ENCODE data around the gene LMTK3. TPM values are rescaled to one million over a fixed set of nuclear protein-coding genes. Genes with fewer than 3 reads are reported as not detected.
A peak's percentile ranks its signal among the peaks of the same experiment; 100 is the strongest.

LMTK3 gene
- total and polyA plus RNA-seq, 9 of the 15 experiments (the other 6 are each of a cell fraction or from before 2014, with no cell fraction given) = 0.35 to 12.3 (median 2.0) TPM; not detected in 2

DNA sequence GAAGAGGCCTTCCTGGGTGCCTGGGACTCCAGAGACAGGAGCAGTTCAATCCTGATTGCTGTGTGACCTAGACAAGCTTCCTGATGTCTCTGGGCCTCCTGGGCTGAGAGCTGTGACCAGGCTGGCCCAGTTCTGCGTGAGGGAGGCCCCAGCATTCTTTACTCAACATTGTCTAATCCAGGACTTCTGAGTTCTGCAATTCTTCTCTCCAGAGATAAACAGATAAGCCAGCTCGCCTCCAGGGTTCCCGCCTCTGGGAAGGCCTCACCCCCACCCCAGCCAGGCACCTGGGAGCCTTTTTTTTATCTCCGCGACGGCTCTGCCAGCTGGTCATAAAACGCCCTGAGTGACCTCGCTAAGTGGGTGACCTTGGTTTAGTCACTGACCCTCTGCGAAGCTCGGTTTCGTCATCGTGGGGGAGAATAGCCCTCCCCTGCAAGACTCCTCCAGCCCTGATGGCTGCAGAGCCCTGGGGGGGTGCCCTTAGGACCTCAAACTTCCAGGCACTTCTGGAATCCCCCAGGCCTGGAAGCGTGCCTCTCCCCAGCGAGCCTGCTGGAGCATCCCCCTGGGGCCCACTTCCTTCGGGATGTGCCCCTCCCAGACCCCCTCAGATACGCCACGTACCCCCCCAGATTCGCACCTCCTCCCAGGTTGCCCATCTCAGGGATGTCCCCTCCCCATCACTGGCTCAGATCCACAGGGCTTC lies 42.2 kb upstream of the LMTK3 start (continued):
- TF ChIP-seq, protein P1, sequence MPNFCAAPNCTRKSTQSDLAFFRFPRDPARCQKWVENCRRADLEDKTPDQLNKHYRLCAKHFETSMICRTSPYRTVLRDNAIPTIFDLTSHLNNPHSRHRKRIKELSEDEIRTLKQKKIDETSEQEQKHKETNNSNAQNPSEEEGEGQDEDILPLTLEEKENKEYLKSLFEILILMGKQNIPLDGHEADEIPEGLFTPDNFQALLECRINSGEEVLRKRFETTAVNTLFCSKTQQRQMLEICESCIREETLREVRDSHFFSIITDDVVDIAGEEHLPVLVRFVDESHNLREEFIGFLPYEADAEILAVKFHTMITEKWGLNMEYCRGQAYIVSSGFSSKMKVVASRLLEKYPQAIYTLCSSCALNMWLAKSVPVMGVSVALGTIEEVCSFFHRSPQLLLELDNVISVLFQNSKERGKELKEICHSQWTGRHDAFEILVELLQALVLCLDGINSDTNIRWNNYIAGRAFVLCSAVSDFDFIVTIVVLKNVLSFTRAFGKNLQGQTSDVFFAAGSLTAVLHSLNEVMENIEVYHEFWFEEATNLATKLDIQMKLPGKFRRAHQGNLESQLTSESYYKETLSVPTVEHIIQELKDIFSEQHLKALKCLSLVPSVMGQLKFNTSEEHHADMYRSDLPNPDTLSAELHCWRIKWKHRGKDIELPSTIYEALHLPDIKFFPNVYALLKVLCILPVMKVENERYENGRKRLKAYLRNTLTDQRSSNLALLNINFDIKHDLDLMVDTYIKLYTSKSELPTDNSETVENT (CRISPR knock-in tag; IDR thresholded peaks at IDR 0.05) = no peak
- TF ChIP-seq RBM15 (IDR thresholded peaks at IDR 0.05; ENCODE audit: insufficient read depth, low read length) = no peak
- TF ChIP-seq, protein P2, sequence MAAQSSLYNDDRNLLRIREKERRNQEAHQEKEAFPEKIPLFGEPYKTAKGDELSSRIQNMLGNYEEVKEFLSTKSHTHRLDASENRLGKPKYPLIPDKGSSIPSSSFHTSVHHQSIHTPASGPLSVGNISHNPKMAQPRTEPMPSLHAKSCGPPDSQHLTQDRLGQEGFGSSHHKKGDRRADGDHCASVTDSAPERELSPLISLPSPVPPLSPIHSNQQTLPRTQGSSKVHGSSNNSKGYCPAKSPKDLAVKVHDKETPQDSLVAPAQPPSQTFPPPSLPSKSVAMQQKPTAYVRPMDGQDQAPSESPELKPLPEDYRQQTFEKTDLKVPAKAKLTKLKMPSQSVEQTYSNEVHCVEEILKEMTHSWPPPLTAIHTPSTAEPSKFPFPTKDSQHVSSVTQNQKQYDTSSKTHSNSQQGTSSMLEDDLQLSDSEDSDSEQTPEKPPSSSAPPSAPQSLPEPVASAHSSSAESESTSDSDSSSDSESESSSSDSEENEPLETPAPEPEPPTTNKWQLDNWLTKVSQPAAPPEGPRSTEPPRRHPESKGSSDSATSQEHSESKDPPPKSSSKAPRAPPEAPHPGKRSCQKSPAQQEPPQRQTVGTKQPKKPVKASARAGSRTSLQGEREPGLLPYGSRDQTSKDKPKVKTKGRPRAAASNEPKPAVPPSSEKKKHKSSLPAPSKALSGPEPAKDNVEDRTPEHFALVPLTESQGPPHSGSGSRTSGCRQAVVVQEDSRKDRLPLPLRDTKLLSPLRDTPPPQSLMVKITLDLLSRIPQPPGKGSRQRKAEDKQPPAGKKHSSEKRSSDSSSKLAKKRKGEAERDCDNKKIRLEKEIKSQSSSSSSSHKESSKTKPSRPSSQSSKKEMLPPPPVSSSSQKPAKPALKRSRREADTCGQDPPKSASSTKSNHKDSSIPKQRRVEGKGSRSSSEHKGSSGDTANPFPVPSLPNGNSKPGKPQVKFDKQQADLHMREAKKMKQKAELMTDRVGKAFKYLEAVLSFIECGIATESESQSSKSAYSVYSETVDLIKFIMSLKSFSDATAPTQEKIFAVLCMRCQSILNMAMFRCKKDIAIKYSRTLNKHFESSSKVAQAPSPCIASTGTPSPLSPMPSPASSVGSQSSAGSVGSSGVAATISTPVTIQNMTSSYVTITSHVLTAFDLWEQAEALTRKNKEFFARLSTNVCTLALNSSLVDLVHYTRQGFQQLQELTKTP (IDR thresholded peaks at IDR 0.05; ENCODE audit: low read depth in 1 of 2, partially characterized antibody in 2 of 2) = peak; percentile 36 to 45
- TF ChIP-seq YBX1 (IDR thresholded peaks at IDR 0.05) = no peak
- TF ChIP-seq ZNF3 (CRISPR knock-in tag; IDR thresholded peaks at IDR 0.05) = no peak
- TF ChIP-seq PML (IDR thresholded peaks at IDR 0.05; ENCODE audit: low read length) = no peak
- no peak for TF ChIP-seq MEF2D (tag; conservative IDR thresholded peaks at IDR 0.05; ENCODE audit: low read depth)
- TF ChIP-seq CBX3 (IDR thresholded peaks at IDR 0.05; ENCODE audit: borderline replicate concordance in 1 of 2, low read length in 2 of 2) = no peak
- 0 out of 2 replicates have a peak, but pooled peaks have one; percentile 40 for TF ChIP-seq ZNF584 (CRISPR knock-in tag; IDR thresholded peaks at IDR 0.05; ENCODE audit: low read depth)
- no peak for TF ChIP-seq SIN3B (IDR thresholded peaks at IDR 0.05; ENCODE audit: low read depth)
- peak; percentile 81 for TF ChIP-seq DPF2 (IDR thresholded peaks at IDR 0.05)
- TF ChIP-seq, protein P3, sequence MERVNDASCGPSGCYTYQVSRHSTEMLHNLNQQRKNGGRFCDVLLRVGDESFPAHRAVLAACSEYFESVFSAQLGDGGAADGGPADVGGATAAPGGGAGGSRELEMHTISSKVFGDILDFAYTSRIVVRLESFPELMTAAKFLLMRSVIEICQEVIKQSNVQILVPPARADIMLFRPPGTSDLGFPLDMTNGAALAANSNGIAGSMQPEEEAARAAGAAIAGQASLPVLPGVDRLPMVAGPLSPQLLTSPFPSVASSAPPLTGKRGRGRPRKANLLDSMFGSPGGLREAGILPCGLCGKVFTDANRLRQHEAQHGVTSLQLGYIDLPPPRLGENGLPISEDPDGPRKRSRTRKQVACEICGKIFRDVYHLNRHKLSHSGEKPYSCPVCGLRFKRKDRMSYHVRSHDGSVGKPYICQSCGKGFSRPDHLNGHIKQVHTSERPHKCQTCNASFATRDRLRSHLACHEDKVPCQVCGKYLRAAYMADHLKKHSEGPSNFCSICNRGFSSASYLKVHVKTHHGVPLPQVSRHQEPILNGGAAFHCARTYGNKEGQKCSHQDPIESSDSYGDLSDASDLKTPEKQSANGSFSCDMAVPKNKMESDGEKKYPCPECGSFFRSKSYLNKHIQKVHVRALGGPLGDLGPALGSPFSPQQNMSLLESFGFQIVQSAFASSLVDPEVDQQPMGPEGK (CRISPR knock-in tag; IDR thresholded peaks at IDR 0.05; ENCODE audit: borderline replicate concordance) = no peak
- TF ChIP-seq CBX5 (IDR thresholded peaks at IDR 0.05; ENCODE audit: borderline replicate concordance, low read depth) = no peak
- TF ChIP-seq SMAD4 (CRISPR knock-in tag; conservative IDR thresholded peaks at IDR 0.05) = peak; percentile 77
- no peak for TF ChIP-seq IRF2 (CRISPR knock-in tag; IDR thresholded peaks at IDR 0.05)
- peak; percentile 69 for TF ChIP-seq CREM (IDR thresholded peaks at IDR 0.05; ENCODE audit: low read depth)
- no peak for TF ChIP-seq TCF7L2 (IDR thresholded peaks at IDR 0.05; ENCODE audit: low read depth, low read length)
- no peak for TF ChIP-seq ZNF695 (CRISPR knock-in tag; IDR thresholded peaks at IDR 0.05)
- TF ChIP-seq PHF8 (IDR thresholded peaks at IDR 0.05; ENCODE audit: borderline replicate concordance, low read length) = no peak
